ENCODE results near the gene TRPM3.

TRPM3 gene

DNA sequence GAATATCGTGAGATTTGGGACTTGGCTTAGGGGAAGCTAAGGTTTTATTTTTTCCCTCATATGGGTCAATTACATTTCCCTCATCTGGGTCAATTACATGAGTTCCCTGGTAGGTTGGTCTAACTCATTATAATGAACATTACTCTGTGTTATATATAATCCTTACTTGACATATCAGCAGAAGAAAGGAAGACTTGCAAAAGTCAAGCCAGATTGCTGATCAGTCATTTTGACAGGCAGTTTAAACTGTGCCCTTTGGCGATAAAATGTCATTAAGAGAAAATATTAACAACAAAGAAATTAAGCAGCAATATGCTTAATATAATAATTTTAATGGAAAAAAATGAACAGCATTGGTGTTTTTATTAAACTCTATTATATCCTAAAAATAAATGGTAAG lies 23.1 kb upstream of the TRPM3 start:
- DNase-seq (ENCODE audit: low spot score) = no peak
- TF ChIP-seq, protein P1, sequence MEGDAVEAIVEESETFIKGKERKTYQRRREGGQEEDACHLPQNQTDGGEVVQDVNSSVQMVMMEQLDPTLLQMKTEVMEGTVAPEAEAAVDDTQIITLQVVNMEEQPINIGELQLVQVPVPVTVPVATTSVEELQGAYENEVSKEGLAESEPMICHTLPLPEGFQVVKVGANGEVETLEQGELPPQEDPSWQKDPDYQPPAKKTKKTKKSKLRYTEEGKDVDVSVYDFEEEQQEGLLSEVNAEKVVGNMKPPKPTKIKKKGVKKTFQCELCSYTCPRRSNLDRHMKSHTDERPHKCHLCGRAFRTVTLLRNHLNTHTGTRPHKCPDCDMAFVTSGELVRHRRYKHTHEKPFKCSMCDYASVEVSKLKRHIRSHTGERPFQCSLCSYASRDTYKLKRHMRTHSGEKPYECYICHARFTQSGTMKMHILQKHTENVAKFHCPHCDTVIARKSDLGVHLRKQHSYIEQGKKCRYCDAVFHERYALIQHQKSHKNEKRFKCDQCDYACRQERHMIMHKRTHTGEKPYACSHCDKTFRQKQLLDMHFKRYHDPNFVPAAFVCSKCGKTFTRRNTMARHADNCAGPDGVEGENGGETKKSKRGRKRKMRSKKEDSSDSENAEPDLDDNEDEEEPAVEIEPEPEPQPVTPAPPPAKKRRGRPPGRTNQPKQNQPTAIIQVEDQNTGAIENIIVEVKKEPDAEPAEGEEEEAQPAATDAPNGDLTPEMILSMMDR (IDR thresholded peaks at IDR 0.05; ENCODE audit: extremely low read depth, missing control alignments) = no peak

DNA sequence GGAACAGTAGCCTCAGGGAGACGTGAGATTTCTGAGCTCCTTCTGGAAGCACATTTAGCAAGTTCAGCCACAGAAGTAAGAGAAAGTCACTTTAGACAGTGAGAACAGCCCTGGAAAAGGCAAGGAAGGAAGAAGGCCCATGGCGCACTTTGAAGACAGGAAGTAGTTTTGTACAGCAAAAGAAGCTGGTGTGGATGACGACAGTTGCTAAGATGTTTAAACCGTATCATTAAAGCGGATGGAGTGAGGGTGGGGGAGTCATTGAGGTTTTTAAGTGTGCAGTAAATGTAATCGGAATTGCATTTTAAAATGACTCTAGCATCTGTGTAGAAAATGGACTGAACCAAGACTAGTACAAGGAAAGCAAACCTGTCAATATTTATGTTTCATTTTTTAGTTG lies 15.3 kb upstream of the TRPM3 start:
- TF ChIP-seq, protein P1 (IDR thresholded peaks at IDR 0.05; ENCODE audit: extremely low read depth, missing control alignments) = no peak
- DNase-seq (ENCODE audit: low spot score) = no peak

DNA sequence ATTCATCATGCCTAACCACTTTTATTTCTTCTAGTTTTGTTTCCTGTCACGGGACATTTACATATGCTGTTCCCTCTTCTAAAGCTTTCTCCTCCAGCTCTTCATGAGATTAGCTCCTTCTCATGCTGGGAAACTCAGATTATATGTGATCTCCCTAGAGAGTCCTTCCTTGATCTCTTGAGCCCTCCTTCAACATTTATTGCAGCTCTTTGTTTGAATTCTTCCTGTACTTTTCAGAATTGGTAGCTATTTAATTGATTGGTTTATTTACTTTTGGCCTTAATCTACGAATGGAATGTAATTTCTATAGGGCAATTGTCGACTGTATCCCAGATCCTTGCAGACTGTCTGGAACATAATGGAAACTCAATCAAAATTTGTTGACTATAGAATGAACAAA lies 9.7 kb upstream of the TRPM3 start:
- DNase-seq (ENCODE audit: low spot score) = no peak
- TF ChIP-seq, protein P1 (IDR thresholded peaks at IDR 0.05; ENCODE audit: extremely low read depth, missing control alignments) = no peak

DNA sequence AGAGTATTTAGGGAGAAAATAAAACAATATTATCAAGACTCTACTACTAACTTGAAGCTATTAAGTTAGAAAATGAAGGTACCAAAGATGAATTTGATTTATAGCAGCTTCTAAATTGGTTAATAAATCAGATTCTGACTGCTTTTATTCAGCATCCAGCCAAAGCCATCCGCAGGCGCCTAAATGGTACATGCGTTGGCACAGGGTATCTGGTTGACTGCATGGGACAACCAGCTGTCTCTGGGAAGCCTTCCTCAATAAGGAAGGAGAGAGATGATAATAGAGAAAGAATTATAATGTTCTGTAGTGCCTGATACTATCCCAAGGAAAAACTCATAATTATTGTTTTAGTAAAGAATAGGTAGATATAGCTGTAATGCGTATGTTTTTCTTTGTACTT lies 9.1 kb upstream of the TRPM3 start:
- TF ChIP-seq, protein P1 (IDR thresholded peaks at IDR 0.05; ENCODE audit: extremely low read depth, missing control alignments) = no peak
- no peak for DNase-seq (ENCODE audit: low spot score)

DNA sequence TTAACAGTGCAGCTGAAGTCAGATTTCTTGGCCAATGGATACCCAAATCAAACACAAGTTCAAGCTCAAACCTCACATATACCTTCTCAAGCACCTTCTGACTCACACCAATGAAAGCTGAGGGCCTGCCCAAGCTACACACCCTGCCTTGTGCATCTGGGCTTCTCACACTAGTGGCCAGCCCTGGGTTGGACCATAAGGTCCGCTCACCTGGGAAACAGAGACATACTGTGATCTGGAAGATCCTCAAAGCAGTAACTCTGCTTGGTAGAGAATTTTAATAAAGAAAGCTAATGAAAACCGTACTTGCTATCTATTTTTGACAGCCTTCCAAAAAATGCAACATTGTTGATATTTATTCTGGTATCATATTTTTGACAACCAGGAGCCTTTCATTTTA lies 7.4 kb upstream of the TRPM3 start:
- TF ChIP-seq, protein P1 (IDR thresholded peaks at IDR 0.05; ENCODE audit: extremely low read depth, missing control alignments) = no peak
- DNase-seq (ENCODE audit: low spot score) = no peak

DNA sequence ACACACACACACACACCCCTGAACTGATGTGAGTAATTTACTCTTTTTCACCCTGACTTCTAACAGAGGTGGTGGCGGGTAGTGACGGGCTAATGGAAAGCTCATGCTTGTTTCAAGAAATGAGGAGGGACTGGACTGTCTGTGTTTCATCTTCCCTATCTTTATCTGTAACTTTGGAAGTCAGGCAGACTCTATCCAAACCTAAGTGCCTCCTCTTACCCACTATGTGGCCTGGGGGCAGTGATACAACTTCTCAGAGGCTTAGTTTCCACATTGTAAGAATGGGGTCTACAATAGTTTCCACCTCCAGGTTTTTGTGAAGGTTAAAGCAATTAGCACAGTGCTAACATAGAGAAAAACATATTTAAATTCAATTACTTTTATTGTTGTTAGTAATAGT lies 5.9 kb upstream of the TRPM3 start:
- DNase-seq (ENCODE audit: low spot score) = no peak
- TF ChIP-seq, protein P1 (IDR thresholded peaks at IDR 0.05; ENCODE audit: extremely low read depth, missing control alignments) = no peak

DNA sequence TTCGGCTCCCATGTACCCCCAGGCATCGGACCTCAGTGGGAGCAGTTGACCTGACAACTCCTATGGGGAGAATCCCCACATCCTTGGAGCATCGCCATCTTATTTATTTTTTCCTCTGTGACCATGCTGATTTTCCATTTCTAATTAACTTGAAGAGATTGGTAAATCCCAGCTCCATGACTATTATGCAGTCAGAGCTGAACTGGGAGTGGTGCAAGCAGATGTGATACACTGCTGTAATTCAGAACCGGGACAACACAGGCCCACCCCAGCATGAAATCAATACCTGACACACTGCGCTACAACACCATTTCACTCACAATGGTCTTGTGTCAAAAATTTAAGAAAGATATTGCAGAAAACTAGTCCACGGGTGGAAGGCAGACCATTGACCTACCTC lies 1.0 kb upstream of the TRPM3 start:
- TF ChIP-seq, protein P1 (IDR thresholded peaks at IDR 0.05; ENCODE audit: extremely low read depth, missing control alignments) = no peak
- no peak for DNase-seq (ENCODE audit: low spot score)

DNA sequence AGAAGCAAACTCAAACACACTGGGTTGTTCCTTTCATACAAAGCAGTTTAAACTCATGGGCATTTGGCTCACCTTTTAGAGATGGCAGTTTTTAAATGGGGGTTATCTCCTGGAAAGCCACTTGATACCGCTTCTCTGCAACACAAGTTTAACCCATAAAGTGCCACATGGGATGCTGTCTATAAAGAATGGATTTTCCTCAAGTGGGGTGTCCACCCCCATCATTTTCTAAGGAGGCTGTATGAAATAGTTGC lies 528 bp upstream of the TRPM3 start:
- TF ChIP-seq, protein P1 (IDR thresholded peaks at IDR 0.05; ENCODE audit: extremely low read depth, missing control alignments) = no peak

More for the DNA sequence above, 528 bp upstream of the TRPM3 start:
- DNase-seq (ENCODE audit: low spot score) = no peak

All from GM20000 (cell line).